ENCODE measurements around the gene IGF1R.

GRCh38 chr15:98955961-98956723 lies 307.8 kb downstream of the IGF1R start:
- TF ChIP-seq POLR2A (IDR thresholded peaks at IDR 0.05) = no peak
- TF ChIP-seq CTCF (IDR thresholded peaks at IDR 0.05) = no peak

Measured in adrenal gland (tissue), 5 donors.